Measurements from ENCODE around the gene MAP2K5.

Gene MAP2K5

GRCh38 chr15:67521783-67522568 is 20.5 kb upstream of the MAP2K5 start:
- peak in 1 of 2 donors; percentile 51 for DNase-seq

GRCh38 chr15:67523330-67523729 is 19.2 kb upstream of the MAP2K5 start:
- no peak for DNase-seq

GRCh38 chr15:67524235-67524634 is 18.3 kb upstream of the MAP2K5 start:
- no peak for DNase-seq

GRCh38 chr15:67528513-67528912 is 14.0 kb upstream of the MAP2K5 start:
- DNase-seq = no peak

- DNase-seq = no peak
Measured at GRCh38 chr15:67531379-67531914, 11.1 kb upstream of the MAP2K5 start.

- no peak for DNase-seq
Measured at GRCh38 chr15:67533873-67534272, 8.6 kb upstream of the MAP2K5 start.

- no peak for DNase-seq
Measured at GRCh38 chr15:67534360-67534759, 8.1 kb upstream of the MAP2K5 start.

- DNase-seq = no peak
Measured at GRCh38 chr15:67537771-67538170, 4.7 kb upstream of the MAP2K5 start.

- no peak for DNase-seq
Measured at GRCh38 chr15:67543348-67543718, 830 bp downstream of the MAP2K5 start.

GRCh38 chr15:67544475-67544874 is 2.0 kb downstream of the MAP2K5 start:
- DNase-seq = no peak

- no peak for DNase-seq
Measured at GRCh38 chr15:67545864-67546263, 3.4 kb downstream of the MAP2K5 start.

GRCh38 chr15:67547064-67547463 is 4.6 kb downstream of the MAP2K5 start:
- no peak for DNase-seq

- no peak for DNase-seq
Measured at GRCh38 chr15:67547836-67548235, 5.3 kb downstream of the MAP2K5 start.

- no peak for DNase-seq
Measured at GRCh38 chr15:67548236-67548852, 5.8 kb downstream of the MAP2K5 start.

GRCh38 chr15:67548862-67549651 is 6.6 kb downstream of the MAP2K5 start:
- no peak for DNase-seq

GRCh38 chr15:67549736-67550135 is 7.2 kb downstream of the MAP2K5 start:
- no peak for DNase-seq

- DNase-seq = no peak
Measured at GRCh38 chr15:67550522-67550921, 8.0 kb downstream of the MAP2K5 start.

- DNase-seq = no peak
Measured at GRCh38 chr15:67551207-67551743, 8.8 kb downstream of the MAP2K5 start.

GRCh38 chr15:67554580-67554979 is 12.1 kb downstream of the MAP2K5 start:
- no peak for DNase-seq

GRCh38 chr15:67556976-67557570 is 14.6 kb downstream of the MAP2K5 start:
- no peak for DNase-seq

- DNase-seq = no peak
Measured at GRCh38 chr15:67558502-67558901, 16.0 kb downstream of the MAP2K5 start.

GRCh38 chr15:67559158-67559557 is 16.7 kb downstream of the MAP2K5 start:
- DNase-seq = no peak

GRCh38 chr15:67559576-67559975 is 17.1 kb downstream of the MAP2K5 start:
- no peak for DNase-seq

Measured in bone marrow (tissue), 2 donors.